Caco-2 (cell line): ENCODE data around the gene MVB12B. TPM values are rescaled to one million over a fixed set of nuclear protein-coding genes. Genes with fewer than 3 reads are reported as not detected.

Source experiments
- BruUV-seq: library from RNA; stranded (reverse); fragments of 400-500 nt; replicated peaks from 2 replicates; lab custom pipeline; 2021; lab: Mats Ljungman, UMichigan
- CTCF ChIA-PET: fragments of 300-600 bp; sonication (Branson Sonifier 250); formaldehyde crosslinking; loops from one replicate; lab custom pipeline; 2022; ENCODE audit warnings: antibody characterized with exemption; lab: Charles Lee
- POLR2A ChIA-PET: fragments of 300-600 bp; sonication (Branson Sonifier 250); formaldehyde crosslinking; loops from one replicate; lab custom pipeline; 2022; ENCODE audit warnings: antibody characterized with exemption; lab: Charles Lee
- DNase-seq, 2 experiments: peaks; one replicate each; pipeline versions ENCODE4 v3.0.0 to v3.0.0-alpha.2; 2020 to 2022
- H3K27me3 ChIP-seq: replicated peaks from 2 replicates; pipeline ENCODE4 v1.6.0; 2011; ENCODE audit warnings: low read length; ENCODE audit not compliant: control insufficient read depth, insufficient read depth
- H3K36me3 ChIP-seq: 2 replicates; pipeline ENCODE4 v1.5.1; 2011; ENCODE audit warnings: low read length; ENCODE audit not compliant: control insufficient read depth, insufficient read depth
- H3K4me1 ChIP-seq: fragments of 250-450 bp; sonication (Bioruptor Pico); 2 replicates; pipeline ENCODE4 v1.5.1; 2020; ENCODE audit warnings: mild to moderate bottlenecking
- H3K4me3 ChIP-seq: 2 replicates; pipeline ENCODE4 v1.5.1; 2011; ENCODE audit warnings: low read depth, mild to moderate bottlenecking, control low read depth, low read length
- H3K9me3 ChIP-seq: fragments of 250-450 bp; sonication (Bioruptor Pico); 2 replicates; pipeline ENCODE4 v1.5.1; 2020; ENCODE audit warnings: mild to moderate bottlenecking, moderate library complexity
- H3K27ac Mint-ChIP-seq: one replicate; pipeline ENCODE4 v1.8.0; 2022; ENCODE audit warnings: mixed read lengths; ENCODE audit not compliant: unreplicated experiment
- H3K27me3 Mint-ChIP-seq: one replicate; pipeline ENCODE4 v1.8.0; 2022; ENCODE audit warnings: mixed read lengths; ENCODE audit not compliant: insufficient read depth, unreplicated experiment
- H3K36me3 Mint-ChIP-seq: one replicate; pipeline ENCODE4 v1.8.0; 2022; ENCODE audit warnings: mild to moderate bottlenecking, mixed read lengths; ENCODE audit not compliant: insufficient read depth, unreplicated experiment
- H3K4me1 Mint-ChIP-seq: one replicate; pipeline ENCODE4 v1.8.0; 2022; ENCODE audit warnings: low read depth, mixed read lengths; ENCODE audit not compliant: unreplicated experiment
- H3K4me3 Mint-ChIP-seq: one replicate; pipeline ENCODE4 v1.8.0; 2022; ENCODE audit warnings: mild to moderate bottlenecking, moderate library complexity, mixed read lengths; ENCODE audit not compliant: unreplicated experiment
- H3K9me3 Mint-ChIP-seq: one replicate; pipeline ENCODE4 v1.8.0; 2022; ENCODE audit warnings: mixed read lengths; ENCODE audit not compliant: unreplicated experiment
- intact Hi-C: fragments of 100-400 bp; cut with micrococcal nuclease; formaldehyde crosslinking; loops from one replicate; pipeline ENCODE4 v1.10.0; 2022; ENCODE audit not compliant: unreplicated experiment
- total RNA-seq: library from RNA; stranded (reverse); gene quantifications from 2 replicates; pipeline ENCODE4 v1.2.3, GENCODE V29; 2022
- TF ChIP-seq, protein P1 (sequence below), 2 experiments: fragments of 200-600 bp in 1 of 2; IDR thresholded peaks; 1 replicate in 1 of 2; 2 replicates in 1 of 2; pipeline versions ENCODE4 v1.5.1 to v1.8.0; 2011 to 2022; ENCODE audit warnings: antibody characterized with exemption in 1 of 2, control low read depth in 1 of 2, inconsistent platforms in 1 of 2, low read depth in 1 of 2, low read length in 1 of 2, mild to moderate bottlenecking in 1 of 2, moderate library complexity in 1 of 2; ENCODE audit not compliant: insufficient read depth in 1 of 2, severe bottlenecking in 1 of 2, unreplicated experiment in 1 of 2

The MVB12B gene
- total RNA-seq, 1 experiment from 2014 or later = 24.4 TPM

DNA sequence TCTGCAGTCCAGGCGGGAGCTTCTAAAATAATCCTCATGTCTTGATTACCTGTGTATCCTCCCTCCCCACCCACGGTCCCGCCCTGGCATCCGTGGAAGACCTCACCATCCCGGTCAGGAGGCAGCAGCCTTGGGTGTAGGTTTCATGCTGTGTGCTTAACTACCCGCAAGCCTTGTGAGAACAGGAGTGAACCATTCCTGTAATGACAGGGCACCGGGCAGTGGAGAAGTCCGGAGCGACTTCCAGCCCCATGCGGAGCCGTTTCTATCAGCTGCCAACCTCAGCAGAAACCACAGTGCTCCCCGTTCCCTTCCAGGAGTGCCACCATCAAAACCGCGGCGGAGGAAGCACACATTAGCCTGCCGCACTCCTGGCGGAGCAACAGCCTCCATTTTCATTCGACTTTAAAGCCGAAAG is 163.6 kb downstream of the MVB12B start:
- H3K36me3 Mint-ChIP-seq = no peaks in the 10 kb centered on the region
- no peak for DNase-seq
- Histone ChIP-seq H3K36me3 (no peaks in the 10 kb centered on the region), H3K4me1 (no peaks in the 10 kb centered on the region), H3K9me3 (no peaks in the 10 kb centered on the region), H3K27me3 (no peaks in the 10 kb centered on the region), H3K4me3 (no peak overlapping the region)
- no peaks in the 10 kb centered on the region for H3K9me3 Mint-ChIP-seq
- TF ChIP-seq, protein P1, sequence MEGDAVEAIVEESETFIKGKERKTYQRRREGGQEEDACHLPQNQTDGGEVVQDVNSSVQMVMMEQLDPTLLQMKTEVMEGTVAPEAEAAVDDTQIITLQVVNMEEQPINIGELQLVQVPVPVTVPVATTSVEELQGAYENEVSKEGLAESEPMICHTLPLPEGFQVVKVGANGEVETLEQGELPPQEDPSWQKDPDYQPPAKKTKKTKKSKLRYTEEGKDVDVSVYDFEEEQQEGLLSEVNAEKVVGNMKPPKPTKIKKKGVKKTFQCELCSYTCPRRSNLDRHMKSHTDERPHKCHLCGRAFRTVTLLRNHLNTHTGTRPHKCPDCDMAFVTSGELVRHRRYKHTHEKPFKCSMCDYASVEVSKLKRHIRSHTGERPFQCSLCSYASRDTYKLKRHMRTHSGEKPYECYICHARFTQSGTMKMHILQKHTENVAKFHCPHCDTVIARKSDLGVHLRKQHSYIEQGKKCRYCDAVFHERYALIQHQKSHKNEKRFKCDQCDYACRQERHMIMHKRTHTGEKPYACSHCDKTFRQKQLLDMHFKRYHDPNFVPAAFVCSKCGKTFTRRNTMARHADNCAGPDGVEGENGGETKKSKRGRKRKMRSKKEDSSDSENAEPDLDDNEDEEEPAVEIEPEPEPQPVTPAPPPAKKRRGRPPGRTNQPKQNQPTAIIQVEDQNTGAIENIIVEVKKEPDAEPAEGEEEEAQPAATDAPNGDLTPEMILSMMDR (IDR thresholded peaks at IDR 0.05; ENCODE audit: insufficient read depth in 1 of 2, low read depth in 1 of 2, low read length in 1 of 2, severe bottlenecking in 1 of 2, unreplicated experiment in 1 of 2) = no peak
- no TSS peak for BruUV-seq
- no peak overlapping the region for H3K27ac Mint-ChIP-seq
- H3K4me1 Mint-ChIP-seq = no peaks in the 10 kb centered on the region
- CTCF ChIA-PET = interaction anchor here (0.8 kb wide), 1 partner anchor 67 kb away, joined by 3 read pairs; no protein-coding TSS in a partner anchor
- intact Hi-C loops = loop anchor here (2.0 to 10.0 kb wide), 4 partner anchors 91 to 933 kb away; no protein-coding TSS in a partner anchor
- POLR2A ChIA-PET = no interaction called here
- no peaks in the 10 kb centered on the region for H3K27me3 Mint-ChIP-seq
- no peak overlapping the region for H3K4me3 Mint-ChIP-seq

DNA sequence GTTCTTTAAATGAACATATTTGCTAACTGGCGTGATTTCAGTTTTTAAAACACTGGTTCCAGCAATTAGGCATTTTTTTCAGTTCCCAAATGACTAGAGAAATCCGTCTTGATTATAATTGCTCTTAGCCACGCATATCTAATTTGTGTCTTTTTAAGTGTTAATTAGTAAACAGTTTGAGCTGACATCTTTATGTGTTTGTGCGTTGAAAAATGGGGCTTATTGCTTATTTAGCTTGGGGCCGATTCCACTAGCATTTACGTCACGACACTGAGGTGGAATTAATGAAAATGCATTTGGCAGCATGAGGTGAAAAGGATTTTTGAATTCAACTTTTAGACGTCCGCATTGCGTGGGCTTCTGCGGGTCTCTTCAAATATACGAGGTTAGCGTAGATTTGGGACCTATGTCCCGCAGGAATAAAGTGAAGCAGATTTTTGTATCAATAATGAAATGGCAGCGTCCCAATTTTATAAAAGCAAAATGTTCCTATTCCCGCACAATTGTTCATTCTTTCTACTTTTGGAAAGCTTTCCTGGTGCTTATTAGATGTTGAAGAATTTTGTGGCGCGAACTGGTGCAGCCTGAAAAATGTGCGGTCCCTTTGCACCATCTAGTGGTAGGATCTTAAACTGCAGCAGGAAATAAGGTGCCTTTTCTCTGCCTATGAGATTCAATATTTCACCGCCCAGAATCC is 164.4 kb downstream of the MVB12B start:
- Mint-ChIP-seq H3K27me3 (no peaks in the 10 kb centered on the region), H3K9me3 (no peaks in the 10 kb centered on the region), H3K36me3 (no peaks in the 10 kb centered on the region), H3K27ac (no peak overlapping the region), H3K4me1 (no peaks in the 10 kb centered on the region), H3K4me3 (no peak overlapping the region)
- Histone ChIP-seq H3K27me3 (no peaks in the 10 kb centered on the region), H3K4me1 (no peaks in the 10 kb centered on the region), H3K36me3 (no peaks in the 10 kb centered on the region), H3K4me3 (no peak overlapping the region), H3K9me3 (no peaks in the 10 kb centered on the region)
- TF ChIP-seq, protein P1 (IDR thresholded peaks at IDR 0.05; ENCODE audit: insufficient read depth in 1 of 2, low read depth in 1 of 2, low read length in 1 of 2, severe bottlenecking in 1 of 2, unreplicated experiment in 1 of 2) = peak; percentile 88 to 91
- DNase-seq = peak in 1 of 2 experiments; percentile 73
- CTCF ChIA-PET = interaction anchor here (0.8 to 1.7 kb wide), 4 partner anchors 9 to 165 kb away, joined by 3 to 7 read pairs (median 3); no protein-coding TSS in a partner anchor
- POLR2A ChIA-PET = no interaction called here
- no TSS peak for BruUV-seq
- intact Hi-C loops = loop anchor here (1.0 to 10.0 kb wide), 5 partner anchors 92 to 934 kb away; no protein-coding TSS in a partner anchor

GRCh38 chr9:126491568-126491879 is 164.9 kb downstream of the MVB12B start:
- Mint-ChIP-seq H3K27me3 (no peaks in the 10 kb centered on the region), H3K4me1 (no peaks in the 10 kb centered on the region), H3K9me3 (no peaks in the 10 kb centered on the region), H3K27ac (no peak overlapping the region), H3K36me3 (no peaks in the 10 kb centered on the region), H3K4me3 (no peak overlapping the region)
- ChIA-PET CTCF (interaction anchor here (1.0 to 1.7 kb wide), 3 partner anchors 8 to 165 kb away, joined by 3 to 7 read pairs (median 3); no protein-coding TSS in a partner anchor), POLR2A (no interaction called here)
- intact Hi-C loops = loop anchor here (1.0 to 10.0 kb wide), 5 partner anchors 93 to 934 kb away; no protein-coding TSS in a partner anchor
- no peaks in the 10 kb centered on the region for H3K4me1 ChIP-seq
- H3K4me3 ChIP-seq = no peak overlapping the region
- BruUV-seq = no TSS peak
- H3K9me3 ChIP-seq = no peaks in the 10 kb centered on the region
- no peak for DNase-seq
- no peaks in the 10 kb centered on the region for H3K36me3 ChIP-seq
- TF ChIP-seq, protein P1 (IDR thresholded peaks at IDR 0.05; ENCODE audit: insufficient read depth in 1 of 2, low read depth in 1 of 2, low read length in 1 of 2, severe bottlenecking in 1 of 2, unreplicated experiment in 1 of 2) = no peak
- H3K27me3 ChIP-seq = no peaks in the 10 kb centered on the region
